ENCODE data around the gene PCGF3.
"Not testable (repeated sequence)": the region's sequence is repeated elsewhere in the genome, so short reads cannot be mapped to it uniquely, and the experiment has no call there.

The PCGF3 gene

DNA sequence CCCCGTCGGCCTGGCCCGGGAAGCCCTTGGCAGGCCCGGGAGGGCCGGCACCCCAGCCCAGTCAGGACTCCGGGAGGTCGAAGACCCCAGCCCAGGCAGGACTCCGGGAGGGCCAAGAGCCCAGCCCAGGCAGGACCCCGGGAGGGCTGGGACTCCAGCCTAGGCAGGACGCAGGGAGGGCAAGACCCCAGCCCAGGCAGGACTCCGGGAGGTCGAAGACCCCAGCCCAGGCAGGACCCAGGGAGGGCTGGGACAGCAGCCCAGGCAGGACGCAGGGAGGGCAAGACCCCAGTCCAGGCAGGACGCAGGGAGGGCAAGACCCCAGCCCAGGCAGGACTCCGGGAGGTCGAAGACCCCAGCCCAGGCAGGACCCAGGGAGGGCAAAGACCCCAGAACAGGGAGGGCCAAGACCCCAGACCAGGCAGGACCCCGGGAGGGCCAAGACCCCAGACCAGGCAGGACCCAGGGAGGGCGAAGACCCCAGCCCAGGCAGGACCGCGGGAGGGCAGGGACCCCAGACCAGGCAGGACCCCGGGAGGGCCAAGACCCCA, 526 bp downstream of the PCGF3 start:
- DNase-seq: not testable (repeated sequence)

DNA sequence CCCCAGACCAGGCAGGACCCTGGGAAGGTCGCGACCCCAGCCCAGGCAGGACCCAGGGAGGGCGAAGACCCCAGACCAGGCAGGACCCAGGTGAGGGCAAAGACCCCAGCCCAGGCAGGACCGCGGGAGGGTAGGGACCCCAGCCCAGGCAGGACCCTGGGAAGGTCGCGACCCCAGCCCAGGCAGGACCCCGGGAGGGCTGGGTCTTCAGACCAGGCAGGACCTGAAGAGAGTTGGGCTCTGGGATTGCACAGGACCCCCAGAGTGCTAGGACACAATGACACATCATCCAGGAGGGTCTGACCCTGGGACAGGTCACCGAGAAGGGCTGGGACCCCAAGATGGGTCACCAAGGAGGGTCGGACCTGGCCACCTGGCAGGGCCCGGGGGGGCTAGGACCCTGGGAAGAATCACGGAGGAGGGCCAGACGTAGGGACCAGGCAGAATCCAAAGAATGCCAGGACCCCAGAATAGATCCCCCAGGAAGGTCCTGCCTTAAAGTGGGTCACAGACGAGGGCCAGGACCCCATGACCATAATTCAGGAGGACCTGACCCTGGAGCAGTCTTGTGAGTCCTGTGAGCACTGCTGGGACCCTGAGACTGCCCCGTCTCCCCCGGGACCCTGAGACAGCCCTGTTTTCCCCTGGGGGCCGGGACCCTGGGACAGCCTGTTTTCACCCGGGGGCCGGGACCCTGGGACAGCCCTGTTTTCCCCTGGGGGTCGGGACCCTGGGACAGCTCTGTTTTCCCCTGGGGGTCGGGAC, 1.4 kb downstream of the PCGF3 start:
- DNase-seq: no peak

DNA sequence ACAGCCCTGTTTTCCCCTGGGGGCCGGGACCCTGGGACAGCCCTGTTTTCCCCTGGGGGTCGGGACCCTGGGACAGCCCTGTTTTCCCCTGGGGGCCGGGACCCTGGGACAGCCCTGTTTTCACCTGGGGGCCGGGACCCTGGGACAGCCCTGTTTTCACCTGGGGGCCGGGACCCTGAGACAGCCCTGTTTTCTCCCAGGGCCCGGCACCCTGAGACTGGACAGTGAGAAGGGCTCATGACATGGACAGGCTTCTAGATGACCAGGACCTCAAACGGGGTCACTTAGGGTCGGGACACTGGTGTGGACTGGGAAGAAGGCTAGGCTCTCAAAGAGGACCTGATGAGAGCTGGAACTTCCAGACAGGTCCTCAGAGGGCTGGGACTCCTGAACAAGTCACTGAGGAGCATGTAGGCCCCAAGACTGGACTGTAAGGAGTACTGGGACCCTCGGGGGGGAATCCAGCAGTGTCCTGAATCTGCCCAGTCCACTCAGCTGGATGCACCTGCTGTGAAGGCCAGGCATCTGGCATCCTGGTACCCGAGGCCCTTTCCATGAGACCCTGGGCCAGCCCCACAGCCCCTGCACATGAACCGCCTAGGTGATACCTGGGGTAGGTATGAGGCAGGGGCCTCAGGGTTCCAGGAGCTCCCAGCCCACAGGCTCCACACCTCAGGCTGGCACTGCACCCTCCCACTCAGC, 2.4 kb downstream of the PCGF3 start:
- no peak for DNase-seq

DNA sequence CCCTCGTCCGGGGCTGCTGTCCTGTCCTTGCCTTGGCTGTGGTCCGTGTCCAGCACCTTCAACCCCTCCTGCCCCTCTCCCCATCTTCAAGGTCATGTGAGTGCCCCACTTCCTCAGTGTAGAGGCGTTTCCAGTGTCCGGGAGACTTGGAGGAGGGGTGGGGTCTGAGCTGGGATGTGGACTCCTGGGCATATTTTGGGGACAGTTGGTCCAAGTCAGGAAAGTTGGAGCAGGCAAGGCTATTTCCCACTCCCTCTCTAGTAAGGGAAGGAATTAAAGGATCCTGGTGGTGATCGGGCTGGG, 3.0 kb downstream of the PCGF3 start:
- no peak for DNase-seq

DNA sequence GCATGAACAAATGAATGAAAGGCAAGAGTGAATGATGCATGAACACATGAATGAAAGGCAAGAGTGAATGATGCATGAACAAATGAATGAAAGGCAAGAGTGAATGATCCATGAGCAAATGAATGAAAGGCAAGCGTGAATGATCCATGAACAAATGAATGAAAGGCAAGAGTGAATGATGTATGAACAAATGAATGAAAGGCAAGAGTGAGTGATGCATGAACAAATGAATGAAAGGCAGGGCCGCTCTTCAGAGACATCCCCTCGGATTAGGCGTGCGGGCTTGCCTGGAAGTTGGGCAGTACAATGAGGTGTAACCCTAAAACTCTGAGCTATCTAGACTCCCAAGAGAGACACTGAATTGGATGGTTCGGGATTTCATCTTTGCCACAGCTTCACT, 3.7 kb downstream of the PCGF3 start:
- no peak for DNase-seq

DNA sequence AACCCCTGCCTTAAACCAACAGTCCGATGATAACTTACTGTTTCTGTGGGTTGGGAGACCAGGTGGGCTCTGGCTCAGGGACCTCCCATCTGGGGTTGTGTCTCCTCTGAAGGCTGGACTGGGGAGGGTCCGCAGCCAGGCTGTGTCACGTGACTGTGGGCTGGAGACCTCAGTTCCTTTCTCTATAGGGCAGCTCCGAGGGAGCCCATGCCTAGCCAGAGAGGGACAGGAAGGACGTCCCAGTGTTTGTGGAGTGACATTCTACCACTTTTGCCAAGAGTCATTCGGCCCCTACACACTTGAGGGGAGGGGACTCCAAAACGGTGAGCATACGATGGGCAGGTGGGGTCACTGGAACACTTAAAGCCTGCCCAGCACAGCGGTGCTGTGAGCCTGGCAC, 4.5 kb downstream of the PCGF3 start:
- no peak for DNase-seq

DNA sequence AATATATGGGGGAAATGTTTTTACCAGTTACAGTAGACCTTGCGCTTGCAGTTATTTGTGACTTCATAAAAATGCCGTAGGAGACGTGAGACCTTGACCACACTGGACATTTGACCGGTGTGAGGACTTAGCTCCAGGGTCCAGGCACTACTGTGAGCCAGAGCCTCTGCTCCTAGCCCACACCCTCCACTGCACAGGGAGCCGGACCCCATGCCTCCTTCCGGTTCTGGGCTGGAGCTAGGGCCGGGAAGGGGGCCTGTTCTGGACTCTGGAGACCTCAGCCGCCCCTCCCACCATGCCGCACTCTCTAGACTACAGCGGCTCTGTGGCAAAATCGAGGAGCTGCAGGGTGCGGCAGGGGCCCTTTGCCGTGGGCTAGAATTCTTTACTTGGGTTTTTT, 5.3 kb downstream of the PCGF3 start:
- DNase-seq: no peak

DNA sequence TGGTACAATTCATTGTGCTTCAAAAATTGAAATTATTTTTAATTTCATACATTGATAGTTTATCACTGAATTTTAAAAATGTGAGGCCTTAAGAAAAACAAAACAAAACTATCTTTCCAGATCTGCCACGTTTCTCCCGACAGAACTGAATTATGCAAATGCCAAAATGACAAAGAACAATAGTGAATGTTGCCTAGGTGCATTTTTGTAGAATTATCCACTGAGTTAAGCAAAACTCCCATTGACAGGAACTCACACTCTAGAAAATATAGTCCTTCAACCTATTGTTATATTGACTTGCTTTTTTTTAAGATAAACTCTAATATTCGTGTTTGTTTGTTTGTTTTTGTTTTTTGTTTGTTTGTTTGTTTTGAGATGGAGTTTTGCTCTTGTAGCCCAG, 6.5 kb downstream of the PCGF3 start:
- DNase-seq: no peak

DNA sequence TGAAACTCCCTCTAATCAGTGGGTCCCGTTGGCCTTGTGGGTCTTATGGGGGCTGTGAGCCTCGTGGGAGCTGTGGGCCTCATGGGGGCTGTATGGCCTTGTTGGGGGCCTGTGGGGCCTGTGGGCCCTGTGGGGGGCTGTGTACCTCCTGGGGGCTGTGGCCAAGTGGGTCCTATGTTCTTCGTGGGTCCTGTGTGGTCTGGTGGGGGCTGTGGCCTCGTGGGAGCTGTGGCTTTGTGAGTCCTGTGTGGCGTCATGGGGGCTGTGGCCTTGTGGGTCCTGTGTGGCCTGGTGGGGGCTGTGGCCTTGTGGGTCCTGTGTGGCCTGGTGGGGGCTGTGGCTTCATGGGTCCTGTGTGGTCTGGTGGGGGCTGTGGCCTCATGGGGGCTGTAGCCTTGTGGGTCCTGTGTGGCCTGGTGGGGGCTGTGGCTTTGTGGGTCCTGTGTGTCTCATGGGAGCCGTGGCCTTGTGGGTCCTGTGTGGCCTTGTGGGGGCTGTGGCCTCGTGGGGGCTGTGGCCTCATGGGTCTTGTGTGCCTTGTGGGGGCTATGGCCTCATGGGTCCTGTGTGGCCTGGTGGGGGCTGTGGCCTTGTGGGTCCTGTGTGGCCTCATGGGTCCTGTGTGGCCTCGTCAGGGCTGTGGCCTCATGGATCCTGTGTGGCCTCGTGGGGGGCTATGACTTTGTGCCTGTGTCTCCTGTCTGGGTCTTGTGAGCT, 7.4 kb downstream of the PCGF3 start:
- DNase-seq: no peak

DNA sequence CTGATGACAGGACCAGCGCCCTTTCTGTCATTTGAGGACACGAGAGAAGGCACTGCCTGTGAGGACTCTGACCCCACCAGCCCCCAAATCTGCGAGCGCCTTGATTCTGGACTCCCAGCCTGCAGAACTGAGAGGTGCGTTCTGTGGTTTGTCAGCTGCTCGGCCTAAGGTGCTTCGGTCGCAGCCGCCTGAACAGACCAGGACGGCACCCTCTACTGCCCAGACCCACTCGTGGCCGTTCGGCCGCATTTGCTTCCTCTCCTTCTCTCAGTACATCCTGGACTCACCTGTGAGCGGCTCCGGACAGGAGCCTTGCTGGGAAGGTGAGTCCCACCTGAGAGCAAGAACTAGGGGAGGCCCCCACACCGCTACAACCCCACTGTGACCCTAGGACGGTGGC, 8.5 kb downstream of the PCGF3 start:
- DNase-seq: no peak

DNA sequence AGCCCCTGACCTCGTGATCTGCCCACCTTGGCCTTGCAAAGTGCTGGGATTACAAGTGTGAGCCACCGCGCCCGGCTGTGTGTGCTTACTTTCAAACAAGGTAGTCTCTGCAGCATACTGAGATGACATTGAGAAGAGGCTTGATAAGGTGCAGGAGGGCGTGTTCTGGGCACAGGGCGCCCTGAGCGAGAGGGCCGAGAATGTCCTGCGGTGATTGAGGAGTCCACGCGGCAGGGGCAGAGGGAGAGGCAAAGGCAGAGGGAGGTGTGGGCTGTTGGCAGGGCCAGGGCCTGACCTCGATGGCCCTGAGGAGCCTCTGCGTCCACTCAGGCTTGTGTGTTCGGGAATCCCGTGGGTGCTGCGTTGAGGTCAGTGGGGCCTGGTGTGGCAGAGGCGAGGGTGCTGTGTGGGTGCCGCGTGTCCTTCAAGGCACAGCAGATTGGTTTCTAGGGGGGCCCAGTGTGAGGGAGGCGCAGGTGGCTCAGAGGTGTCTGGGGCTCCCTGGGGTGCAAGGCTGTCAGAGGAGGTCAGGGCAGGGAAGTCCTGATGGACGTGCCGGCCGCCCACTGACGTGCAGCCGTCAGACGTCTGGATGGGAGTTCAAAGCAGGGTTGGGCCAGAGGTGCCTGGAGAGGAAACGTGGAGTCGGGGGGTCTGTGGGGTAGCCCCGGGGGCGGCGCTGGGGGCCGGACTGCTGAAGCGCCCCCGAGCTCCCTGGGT, 12.1 kb downstream of the PCGF3 start:
- DNase-seq: no peak

DNA sequence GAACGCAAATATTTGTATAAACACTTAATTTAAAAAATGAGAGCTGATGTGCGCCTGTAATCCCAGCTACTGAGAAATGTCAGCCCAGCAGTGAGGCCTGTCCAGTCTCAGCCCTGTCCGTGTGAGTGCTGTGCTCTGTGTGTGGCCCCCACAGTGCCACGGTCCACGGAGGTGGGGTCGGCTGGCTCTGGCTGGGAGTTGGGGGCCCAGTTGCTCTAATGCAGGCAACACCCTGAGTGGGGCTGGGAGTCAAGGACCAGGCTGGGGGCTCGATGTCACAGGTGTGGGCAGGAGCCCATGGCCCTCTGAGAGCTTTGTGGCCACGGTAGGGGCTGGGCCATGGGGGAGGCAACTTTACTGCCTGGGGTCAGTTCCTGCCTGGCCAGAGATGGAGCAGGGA, 12.8 kb downstream of the PCGF3 start:
- DNase-seq: no peak

DNA sequence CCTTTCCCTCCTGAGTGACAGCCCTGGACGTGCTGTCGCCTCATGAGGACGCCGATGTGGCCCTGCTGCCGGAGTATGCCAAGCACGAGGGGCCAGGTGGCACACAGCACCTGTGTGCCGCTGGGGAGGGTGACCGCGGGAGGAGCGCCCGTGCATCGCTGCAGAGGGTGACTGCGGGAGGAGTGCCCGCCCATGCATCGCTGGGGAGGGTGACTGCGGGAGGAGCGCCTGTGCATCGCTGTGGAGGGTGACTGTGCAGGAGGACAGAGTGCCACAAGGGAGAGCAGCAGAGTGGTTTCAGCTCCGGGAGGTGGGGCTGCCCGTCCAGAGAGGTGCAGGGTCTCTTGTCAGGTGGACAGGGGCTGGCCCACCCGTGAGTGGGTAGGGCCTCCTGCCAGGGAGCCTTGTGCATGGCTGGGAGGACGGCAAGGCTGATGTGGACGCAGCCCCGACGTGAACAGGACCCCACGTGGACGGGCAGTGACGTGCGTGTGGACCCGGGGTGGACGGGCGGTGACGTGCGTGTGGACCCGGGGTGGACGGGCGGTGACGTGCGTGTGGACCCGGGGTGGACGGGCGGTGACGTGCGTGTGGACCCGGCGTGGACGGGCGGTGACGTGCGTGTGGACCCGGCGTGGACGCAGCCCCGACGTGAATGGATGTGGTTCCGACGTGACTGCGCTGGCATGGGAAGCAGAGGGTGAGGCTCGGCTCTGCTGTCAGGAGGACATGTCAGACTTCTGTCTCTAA, 14.7 kb downstream of the PCGF3 start:
- no peak for DNase-seq

DNA sequence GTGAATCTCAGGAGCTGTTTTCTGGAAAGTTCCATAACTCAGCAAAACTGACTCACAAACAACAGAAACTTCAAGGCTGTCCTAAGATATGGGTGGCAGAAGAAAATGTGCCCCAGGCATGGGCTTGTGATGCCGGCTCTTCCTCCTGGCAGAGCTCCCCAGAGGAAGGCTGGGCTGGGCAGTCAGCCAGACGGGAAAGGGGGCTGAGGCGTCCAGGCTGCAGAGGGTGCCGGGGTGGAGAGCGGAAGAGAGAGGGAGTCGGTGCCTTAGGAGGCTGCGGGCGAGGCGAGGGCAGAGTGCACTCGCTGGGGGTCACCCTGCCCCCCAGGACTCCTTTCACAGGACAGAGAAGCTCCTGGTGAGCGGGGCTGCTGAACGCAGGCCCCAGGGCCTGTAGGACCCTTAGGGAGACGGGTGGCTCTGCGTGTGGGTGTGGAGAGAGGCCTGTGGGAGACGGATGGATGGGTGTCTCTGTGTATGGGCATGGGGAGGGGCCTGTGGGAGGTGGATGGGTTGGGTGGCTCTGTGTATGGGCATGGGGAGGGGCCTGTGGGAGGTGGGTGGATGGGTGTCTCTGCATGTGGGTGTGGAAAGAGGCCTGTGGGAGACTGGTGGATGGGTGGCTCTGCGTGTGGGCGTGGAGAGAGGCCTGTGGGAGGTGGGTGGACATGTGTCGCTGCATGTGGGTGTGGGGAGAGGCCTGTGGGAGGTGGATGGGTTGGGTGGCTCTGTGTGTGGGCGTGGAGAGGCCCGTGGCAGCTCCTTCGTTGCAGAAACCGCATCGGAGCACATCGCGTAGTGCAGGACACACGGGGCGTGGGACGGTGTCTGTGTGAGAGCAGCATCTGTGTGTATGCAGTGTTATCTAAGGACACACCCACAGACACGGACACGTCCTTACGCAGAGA, 15.9 kb downstream of the PCGF3 start:
- DNase-seq: no peak

DNA sequence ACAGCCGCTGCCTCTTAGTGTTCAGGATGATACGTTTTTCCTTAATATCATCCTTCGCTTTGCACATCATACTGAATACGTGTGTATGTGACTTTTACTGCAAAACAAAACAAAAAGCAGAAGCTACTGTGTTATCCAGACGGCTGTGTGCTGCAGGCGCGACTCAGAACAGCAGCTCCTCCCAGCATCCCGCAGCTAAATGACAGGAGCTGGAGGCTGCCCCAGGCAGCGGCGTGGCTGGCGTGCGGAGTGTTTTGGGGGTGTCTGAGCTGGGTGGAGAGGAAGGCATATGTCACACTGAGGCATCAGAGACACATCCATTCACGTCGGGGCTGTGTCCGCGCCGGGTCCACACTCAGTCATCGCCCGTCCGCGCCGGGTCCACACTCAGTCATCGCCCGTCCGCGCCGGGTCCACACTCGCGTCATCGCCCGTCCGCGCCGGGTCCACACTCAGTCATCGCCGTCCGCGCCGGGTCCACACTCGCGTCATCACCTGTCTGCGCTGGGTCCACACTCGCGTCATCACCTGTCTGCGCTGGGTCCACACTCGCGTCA, 16.6 kb downstream of the PCGF3 start:
- DNase-seq: no peak

DNA sequence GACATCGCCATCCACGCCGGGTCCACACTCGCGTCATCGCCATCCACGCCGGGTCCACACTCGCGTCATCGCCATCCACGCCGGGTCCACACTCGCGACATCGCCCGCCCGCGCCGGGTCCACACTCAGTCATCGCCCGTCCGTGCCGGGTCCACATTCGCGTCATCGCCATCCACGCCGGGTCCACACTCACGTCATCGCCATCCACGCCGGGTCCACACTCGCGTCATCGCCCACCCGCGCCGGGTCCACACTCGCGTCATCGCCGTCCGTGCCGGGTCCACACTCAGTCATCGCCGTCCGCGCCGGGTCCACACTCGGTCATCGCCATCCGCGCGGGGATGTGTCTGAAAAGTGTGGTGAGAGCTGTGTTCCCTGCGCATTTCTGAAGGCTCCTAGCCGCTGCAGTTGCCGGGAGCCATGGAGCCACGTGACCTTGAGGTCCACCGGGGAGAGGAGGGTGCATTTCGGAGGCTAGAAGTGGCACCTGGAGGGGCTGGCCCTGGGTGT, 17.3 kb downstream of the PCGF3 start:
- DNase-seq: no peak

DNA sequence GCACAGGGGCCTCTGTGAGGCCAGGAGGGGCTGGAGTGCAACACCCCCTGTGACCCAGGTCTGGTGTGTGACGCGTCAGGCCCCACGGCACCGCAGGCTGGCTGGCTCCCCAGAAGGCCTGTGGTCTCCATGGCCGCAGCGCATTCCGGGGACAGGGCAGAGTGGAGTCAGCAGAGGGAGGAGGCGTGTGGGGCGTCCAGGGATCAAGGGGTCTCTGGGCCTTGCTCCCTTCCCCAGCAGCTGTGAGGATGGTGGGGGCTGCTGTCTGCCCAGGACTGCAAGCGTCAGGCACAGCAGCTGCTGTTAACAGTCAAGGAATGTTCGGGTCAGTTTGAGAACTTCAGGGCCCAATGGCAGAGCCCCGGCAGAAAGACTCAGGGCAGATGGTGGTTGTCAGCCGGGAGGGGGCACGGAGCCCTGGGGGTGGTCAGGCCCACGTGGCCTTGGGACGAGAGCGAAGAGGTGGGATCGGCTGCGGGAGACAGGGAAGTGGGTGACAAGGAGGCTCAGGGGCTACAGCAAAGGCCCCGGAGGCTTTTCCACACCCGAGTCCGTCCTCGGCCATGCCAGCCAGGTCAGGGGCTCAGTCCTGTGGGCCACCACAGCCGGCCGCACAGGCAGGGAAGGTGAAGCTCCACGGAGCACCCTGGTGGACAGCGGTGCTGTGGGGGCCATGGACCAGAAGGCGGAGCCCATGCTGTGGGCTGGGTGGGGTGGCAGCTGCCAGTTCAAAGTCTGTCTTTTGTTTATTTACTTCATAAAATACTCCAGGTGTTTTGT, 18.3 kb downstream of the PCGF3 start:
- no peak for DNase-seq

DNA sequence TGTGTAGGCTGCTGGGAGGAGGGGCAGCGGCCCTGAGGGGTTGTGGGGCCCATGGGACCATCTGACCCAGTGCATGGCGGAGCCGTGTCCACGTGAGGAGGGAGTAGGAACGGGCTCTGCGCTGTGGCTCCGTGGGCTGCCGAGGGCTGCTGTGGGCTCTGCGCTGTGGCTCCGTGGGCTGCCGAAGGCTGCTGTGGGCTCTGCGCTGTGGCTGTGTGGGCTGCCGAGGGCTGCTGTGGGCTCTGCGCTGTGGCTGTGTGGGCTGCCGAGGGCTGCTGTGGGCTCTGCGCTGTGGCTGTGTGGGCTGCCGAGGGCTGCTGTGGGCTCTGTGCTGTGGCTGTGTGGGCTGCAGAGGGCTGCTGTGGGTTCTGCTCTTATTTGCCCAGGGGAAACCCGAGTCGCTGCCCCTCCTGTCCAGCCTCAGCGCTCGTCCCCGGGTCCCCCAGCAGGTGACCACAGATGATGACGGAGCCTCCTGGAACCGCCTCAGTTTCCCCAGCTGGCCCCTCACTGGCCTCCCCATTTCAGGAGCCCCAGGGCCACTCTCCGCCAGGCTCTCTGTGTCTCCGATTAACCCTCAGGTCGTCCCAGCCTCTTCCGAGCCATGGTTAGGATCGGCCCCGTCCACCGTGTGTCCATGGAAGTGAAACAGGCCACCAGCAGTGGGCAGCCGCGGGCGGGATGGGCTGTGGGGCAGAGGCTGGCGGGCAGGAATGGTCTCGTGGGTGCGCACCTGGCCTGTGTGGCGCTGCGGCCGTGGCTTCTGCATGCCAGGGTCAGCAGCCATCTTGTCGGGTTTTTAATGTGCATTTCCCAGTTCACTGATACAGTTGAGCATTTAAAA, 20.0 kb downstream of the PCGF3 start:
- DNase-seq: no peak

DNA sequence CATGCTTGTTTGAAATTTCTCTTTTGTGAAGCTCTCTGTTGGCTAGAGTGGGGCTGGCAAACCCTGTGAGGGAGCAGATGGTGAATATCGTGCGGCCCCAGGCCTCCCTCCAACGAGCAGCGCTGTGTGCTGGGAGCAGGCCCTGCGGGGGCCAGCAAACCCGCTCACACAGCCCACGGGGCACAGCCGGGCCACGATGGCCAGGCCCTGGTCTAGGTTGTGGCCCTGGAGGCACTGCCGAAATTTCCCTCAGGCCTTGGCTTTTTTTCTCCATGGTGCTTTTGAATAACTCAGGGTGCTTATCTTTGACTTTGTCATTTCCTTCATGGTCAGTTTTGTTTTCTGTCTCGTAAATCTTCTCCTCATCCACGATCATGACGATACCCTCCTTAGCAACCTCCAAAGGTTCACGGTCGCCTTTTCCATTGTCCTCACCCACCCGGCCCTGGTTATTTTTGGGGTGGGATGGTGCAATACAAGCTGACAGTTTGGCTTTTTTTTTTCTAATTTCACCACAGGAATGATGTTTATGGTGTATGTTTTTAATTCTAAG, 20.7 kb downstream of the PCGF3 start:
- DNase-seq: no peak
